Stimulated activated CD4-positive, alpha-beta T cell treated with anti-CD3 and anti-CD28 coated beads, Interleukin-12 subunit alpha, Interleukin-12 subunit beta, amount 100 ng/mL, for 4 hours (primary cell): ENCODE results near the gene EIF4E1B.

Experiments
- DNase-seq: peaks from one replicate; pipeline ENCODE4 v3.0.0-alpha.2; 2020

The EIF4E1B gene

GRCh38 chr5:176606875-176607274, 23.6 kb upstream of the EIF4E1B start:
- no peak for DNase-seq

- no peak for DNase-seq
Observed at GRCh38 chr5:176608142-176608705, 22.3 kb upstream of the EIF4E1B start.

DNA sequence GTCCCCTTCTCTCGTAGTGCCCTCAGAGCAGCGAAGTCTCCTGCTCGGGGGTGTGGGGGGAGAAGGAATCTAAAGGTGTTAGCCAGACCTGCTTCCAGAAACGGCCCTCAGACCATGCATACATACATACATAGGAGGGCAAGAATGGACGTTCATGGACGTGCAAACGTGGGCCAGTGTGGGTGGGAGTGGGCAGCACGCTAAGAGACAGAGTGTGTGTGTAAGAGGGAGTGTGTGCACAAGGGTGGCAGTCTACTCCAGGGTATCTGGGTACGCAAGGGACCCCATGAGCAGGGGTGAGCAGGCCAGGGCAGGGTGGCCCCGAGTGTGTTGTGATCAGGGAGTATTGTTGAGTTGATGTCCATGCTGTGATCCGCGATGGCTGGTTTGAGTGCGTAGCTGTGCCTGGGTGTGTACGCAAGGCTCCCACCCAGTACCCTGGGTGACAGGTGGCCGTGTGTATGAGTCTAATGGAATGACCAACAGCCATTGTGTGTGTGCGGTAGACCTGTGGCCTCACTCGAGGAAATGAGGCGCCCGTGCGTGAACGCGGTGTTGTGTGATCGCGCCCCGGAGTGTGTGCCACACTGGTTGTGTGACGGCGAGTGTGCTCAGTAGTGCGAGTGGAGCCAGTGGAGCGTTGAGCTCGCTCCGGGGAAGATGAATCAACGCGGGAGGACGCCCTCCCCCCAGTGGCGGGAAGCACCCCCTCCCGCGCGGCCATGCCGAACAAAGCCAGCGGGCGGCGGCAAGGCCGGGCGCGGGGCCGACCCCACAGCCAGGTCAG, 21.3 kb upstream of the EIF4E1B start:
- DNase-seq: no peak

- peak; percentile 65 for DNase-seq
Observed at GRCh38 chr5:176609724-176610434, 20.6 kb upstream of the EIF4E1B start, which contains the start of gene GPRIN1. Gene GPRIN1 (minus strand): TSS chr5:176610156. CDS start chr5:176599834, 10,322 bp downstream.

GRCh38 chr5:176610435-176610773, 20.1 kb upstream of the EIF4E1B start:
- DNase-seq: no peak

DNA sequence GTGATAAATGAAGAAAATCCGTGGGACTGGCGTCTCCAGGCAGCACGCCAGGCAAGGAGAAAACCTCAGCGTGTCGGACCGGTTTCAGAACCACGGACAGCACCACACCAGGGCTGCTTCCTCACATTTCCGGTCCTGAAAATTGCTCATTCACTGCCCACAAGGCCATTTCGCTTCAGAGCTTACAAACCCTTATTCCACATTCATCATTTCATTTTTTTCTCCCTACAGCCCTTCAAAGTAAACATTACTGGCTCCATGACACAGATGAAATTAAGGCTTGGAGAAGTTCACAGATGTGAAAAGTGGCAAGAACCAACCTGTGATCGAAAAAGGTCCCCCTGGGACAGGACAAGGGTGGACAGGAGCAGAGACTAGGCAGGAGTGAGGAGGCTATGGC, 19.0 kb upstream of the EIF4E1B start:
- DNase-seq: peak; percentile 33

DNA sequence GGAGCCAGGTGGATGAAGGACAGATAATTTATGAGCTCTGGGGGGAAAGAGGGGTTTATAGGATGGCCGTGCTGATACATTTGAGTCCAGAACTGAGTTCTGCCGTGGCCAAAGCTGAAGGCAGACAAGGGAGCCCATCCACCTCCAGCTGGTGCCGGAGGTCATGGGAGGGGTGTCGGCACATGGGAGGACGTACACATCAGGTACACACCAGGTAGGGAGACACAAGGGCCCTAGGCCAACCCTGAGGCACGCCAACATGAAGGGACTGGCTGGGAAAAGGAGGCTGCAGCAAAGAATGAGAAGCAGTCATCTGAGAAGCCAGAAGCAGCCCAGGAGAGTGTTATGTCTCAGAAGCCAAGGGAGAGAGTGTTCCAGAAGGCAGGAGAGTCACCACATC, 18.5 kb upstream of the EIF4E1B start:
- no peak for DNase-seq

DNA sequence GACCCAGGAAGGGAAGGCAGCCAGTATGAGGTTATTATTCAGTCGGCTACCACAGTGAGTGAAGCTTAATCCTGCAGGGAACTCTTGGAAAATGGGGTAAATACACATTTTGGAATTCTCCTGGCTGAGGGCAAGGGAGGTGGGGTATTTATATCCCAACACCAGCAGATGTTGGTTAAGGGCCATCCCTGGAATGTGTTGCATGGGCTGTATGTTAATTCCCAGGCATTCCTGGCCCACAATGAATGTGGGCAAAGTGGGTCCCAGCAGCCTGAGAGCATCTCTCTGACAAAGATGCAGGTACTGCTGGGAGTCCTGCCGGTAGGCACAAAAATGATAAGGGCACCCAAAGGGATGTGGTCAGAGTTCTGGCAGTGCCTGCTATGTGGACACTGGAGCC, 17.6 kb upstream of the EIF4E1B start:
- no peak for DNase-seq

- no peak for DNase-seq
Observed at GRCh38 chr5:176614805-176615478, 15.5 kb upstream of the EIF4E1B start.

DNA sequence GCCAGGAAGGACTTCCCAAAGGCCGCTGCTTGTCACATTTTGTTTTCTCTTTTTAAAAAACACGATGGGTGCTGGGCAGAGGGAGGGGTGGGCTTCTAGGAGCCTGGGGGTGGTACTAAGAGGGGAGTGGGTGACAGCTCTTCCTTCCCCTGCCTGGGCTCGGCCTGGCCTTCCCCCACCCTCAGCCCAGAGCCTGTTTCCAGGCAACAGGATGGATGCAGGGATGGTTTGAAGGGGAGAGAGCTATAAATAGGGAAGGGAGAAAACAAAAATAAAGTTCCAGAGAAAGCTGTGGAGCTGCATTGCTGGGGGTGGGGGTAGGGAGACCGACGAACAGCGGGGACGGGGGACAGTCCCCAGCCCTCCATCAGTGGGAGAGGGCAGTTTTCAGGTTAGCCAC, 14.0 kb upstream of the EIF4E1B start:
- DNase-seq: no peak

DNA sequence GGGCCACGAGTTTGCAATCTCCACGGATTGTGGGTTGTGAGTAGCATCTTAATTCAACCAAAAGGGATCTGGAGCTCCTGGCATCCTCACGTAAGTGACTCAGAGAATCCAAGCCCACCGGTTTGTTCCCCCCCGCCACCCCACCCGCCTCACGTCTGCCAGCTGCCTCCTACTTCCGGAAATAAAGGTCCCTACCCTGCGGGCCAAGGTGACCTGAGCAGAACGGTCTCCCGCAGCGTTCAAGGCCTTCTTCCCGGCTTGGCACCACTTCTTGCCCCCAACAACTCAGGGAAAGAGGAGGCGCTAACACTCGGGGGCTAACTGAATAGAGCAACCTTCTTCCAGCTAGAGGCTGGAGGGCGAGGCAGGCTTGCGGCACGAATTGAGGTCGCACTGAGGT, 11.7 kb upstream of the EIF4E1B start:
- no peak for DNase-seq

GRCh38 chr5:176619203-176619568, 11.3 kb upstream of the EIF4E1B start:
- peak; percentile 76 for DNase-seq

DNA sequence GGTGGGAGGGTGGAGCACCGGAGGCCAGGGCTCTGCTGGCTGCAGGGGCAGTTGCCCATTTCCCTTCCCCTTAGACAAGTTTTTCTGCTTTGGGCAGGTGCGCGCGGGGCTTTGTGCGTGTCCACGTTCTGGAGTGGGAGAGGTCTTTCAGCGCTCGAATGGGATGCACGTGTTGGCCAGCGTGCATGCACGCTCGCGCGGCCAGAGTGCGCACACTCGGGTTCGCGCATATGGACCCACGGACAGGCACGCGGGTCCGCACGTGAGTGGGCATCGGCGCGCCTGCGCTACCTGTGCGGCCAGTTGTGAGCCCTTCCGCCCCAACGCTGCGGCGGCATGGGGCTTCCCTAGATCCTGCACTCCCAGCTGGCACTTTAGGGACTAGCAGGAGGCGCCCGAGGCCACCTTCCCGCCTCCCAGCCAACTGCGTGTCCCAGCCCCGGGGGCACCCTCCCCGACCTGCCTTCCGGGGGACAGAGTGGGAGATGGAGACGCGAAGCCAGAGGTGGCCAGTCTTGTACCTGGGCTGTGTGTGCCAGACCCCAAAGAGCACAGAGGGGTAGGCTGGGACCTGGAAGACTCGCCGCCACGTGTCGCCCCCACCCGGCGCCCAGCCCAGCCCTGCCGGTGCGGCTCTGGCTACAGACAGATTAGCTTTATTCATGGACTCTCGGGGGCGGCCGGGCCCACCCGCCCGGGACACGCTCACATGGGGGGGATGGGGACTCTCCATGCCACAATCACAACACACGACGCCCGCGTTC, 10.7 kb upstream of the EIF4E1B start:
- DNase-seq: no peak

DNA sequence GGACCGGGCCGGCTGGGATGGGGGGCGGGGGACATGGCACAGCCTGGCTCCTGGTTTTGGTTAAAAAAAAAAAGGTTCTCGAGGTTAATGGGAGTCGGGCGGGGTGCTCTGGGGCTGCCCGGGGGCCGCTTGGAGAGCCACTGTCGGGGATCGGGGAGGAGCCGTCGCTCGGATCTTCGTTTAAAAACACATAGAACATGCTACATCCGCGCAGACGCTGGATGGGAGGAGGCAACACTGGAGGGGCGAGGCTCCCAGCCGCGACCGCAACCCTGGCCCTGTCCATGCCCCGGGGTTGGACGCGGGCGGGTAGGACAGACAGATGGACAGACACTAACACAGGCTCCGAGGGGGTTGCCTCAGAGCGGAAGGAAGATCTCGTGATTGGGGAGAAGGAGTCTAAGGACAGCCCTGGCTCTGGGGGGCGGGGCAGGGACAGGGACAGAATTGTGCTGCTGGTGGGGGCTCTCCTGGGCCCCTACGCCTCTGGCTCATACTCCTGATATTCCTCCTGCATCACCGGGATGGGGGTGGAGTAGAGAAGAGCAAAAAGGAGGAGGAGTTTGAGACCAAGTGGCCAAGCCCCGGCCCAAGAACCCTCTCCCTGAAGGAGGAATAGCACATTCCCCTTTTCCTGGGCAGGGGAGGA, 10.0 kb upstream of the EIF4E1B start:
- DNase-seq: no peak

- no peak for DNase-seq
Observed at GRCh38 chr5:176621661-176622079, 8.8 kb upstream of the EIF4E1B start.

DNA sequence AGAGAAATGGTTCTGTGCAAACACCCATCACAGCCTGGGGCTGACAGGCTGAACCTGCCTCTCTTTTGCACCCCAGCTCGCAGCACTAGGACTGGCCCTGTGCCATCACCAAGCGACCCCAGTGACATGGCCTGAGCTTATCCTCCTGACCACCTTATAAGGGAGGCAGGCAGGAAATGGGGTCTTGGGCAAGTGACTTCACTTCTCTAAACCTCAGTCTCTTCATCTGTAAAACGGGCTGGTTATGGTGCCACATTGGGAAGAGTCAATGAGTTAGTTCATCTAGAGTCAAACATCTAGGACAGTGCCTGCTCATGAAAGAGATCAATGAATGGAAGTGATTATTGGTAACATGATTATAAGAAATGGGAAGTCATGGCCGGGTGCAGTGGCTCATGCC, 6.3 kb upstream of the EIF4E1B start:
- no peak for DNase-seq

GRCh38 chr5:176624938-176625337, 5.5 kb upstream of the EIF4E1B start:
- DNase-seq: no peak

- DNase-seq: no peak
Observed at GRCh38 chr5:176625512-176625911, 5.0 kb upstream of the EIF4E1B start.

DNA sequence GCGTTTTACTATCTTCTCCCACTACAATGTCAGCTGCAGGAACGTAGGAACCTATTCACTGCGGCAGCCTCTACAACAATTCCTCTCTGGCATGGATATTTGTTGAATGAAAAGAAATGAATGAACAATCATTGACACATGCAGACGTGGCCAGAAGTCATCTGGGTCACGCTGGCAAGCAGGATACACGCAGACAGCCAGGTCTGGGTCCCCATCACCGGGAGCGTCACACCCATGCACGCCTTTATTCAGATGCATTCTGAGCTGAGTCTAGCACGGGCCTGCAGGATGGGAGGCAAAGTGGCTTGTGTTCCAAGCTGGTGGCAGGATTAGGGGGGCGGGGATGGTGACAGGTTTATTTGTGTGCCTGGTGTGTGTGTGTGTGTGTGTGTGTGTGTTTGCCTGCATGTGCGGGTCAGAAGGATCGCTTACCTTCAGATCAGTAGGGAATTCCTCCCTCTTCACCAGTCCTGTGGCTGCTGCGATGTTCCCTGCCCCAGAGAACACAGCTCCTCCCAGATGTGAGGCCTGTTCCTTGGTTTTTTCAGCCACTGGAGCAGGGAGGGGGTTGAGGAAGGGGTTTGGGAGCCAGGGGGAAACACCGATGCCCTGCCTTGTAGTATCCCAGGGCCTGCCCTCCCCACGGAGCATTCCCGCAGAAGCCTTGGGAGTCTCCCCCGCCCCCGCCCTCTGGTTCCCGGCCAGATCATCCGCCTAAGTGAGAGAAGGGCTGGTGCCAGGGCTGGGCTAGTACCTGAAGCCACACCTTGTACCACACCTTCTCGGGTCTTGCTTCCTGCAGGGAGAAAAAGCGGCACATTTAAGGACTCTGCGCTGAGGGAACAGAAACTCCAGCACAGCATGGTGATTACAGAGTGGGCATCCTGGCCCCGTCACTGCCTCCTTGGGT, 4.3 kb upstream of the EIF4E1B start:
- DNase-seq: no peak

DNA sequence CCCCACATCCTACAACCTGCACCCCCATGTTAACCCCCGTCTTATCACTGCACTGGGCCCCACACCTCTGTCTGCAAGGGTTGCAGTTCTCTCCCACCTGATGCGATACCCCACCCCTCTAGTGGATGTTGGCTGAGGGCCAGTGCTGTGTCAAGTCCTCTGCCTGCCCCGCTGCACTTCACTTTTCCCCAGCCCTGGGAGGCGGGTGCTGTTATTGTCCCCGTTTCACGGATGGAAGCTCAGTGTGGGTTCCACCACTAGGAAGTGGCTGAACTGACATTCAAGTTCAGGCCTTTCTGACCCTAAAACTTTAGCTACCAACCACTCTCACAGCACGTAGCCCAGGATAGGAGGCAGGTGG, 3.6 kb upstream of the EIF4E1B start:
- DNase-seq: no peak

DNA sequence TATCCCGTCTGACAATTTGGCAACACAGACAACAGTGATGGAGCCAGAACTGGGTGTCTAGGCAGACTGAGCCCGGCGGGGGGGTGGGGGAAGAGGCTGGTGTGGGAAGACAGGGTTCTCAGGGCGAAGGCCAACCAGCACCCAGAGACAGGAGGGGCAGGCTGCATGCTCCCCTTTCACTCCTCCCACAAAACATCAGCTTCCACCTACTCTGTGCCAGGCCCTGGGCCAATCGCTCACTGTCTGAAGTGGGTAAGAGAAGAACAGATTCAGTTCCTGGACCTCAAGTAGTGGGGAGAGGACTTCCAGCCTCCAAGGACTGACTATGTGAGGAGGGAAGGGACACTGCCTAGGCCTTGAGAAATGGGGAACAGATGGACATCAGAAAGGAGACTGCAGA, 2.9 kb upstream of the EIF4E1B start:
- DNase-seq: no peak
